ENCODE measurements around the gene MBNL2.

MBNL2 gene

DNA sequence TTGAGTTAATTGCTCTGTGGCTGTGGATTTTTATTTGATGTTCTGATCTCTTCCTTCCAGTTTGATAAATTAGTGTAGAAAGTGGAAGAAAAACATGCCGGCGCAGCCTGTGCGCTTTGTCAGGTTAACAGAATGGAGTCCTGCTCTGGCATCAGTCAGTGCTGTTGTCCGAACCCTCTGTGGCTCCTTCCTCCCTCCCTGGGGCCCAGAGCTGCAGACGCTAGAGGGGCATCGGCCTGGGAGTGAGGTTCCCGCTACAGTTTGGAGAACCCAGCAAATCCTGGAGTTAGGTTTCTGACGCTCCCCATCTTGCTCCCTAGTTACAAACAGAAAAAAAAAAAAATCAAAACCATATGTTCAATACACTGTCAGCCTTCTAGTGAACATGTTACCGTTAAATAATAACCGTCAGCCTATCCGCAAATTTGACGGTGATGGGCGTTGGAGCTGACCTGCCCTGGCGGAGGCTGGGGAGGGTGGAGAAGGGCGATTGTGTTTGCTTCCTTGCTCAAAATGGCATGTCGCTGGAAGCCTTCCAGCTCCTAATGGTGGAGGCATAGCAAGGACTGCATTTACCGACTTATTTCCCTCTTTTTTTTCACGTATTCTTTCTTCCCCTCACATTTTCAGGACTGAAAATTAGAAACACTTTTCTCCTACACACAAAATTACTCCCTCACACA lies 13.6 kb downstream of the MBNL2 start:
- DNase-seq: no peak

DNA sequence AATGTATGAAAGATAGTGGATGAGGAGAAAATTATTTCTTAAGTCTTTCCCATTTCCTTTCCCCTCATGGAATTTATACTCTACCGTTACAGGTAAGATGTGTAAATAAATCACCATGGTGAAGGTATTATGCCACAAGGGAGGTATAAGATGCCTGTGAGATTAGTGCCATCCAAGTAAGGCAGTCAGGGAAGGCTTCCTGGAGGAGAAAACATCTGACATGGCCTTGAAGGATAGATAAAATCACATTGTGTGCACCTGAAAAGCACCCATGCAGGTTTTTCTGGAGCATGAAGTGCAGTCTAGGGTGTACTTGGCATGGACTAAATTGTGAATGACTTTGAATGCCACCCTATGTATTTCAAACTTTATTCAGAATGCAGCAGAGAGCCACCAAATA lies 15.3 kb downstream of the MBNL2 start:
- no peak for DNase-seq

DNA sequence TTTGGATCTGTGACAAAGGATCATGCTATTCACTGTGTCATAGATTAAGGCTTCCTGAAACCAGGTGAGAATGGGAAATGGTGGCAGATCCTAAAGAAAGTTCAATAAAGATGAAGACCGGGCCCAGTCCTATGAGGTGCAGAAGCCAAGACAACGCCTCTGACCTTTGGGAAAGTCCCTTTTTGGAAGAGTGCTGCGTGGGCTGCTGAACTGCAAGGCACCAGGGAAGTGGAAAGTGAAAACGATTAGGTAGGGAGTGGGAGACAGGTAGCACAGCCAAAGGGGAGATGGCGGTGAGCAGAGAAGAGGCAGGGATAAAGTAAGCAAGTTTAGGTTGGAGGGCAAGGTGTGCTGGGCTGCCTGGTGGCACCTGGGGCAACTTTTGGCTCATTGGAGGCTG lies 16.3 kb downstream of the MBNL2 start:
- no peak for DNase-seq

DNA sequence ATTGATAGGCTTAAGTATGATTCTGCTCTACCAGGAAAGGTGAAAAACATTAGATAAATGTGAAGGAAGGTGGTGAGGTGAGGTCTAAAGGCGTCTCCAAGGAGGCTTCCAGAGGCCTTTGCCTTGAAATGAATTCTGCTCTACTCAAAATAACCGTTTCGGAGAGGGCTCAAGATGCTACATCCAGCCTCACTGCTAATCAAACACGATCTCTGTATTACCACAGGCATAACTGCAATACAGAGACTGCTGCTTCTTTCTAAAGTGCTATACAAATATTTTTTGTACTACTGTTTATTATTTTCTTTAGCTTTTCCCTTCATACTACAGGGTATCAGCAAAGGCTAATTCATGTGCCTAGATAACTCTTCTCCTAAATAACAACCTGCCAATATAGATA lies 16.8 kb downstream of the MBNL2 start:
- no peak for DNase-seq

DNA sequence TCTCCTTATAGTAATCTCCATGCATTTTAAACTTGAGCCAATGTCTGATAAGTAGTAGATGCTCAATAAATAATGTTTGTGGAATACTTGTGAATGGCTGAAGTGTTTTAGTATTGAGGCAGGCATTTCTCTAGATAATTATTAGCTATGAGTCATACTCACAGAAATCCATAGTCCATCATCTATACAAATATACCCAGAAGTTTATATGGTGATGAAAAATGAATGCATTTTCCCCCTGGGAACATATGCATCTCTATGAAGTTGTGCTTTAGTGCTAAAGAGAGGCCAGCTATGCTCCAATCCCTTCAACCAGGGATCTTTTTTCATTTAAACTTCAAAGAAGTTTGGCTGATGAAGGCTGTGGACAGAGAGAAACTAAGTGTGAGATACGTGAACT lies 17.2 kb downstream of the MBNL2 start:
- DNase-seq: no peak

DNA sequence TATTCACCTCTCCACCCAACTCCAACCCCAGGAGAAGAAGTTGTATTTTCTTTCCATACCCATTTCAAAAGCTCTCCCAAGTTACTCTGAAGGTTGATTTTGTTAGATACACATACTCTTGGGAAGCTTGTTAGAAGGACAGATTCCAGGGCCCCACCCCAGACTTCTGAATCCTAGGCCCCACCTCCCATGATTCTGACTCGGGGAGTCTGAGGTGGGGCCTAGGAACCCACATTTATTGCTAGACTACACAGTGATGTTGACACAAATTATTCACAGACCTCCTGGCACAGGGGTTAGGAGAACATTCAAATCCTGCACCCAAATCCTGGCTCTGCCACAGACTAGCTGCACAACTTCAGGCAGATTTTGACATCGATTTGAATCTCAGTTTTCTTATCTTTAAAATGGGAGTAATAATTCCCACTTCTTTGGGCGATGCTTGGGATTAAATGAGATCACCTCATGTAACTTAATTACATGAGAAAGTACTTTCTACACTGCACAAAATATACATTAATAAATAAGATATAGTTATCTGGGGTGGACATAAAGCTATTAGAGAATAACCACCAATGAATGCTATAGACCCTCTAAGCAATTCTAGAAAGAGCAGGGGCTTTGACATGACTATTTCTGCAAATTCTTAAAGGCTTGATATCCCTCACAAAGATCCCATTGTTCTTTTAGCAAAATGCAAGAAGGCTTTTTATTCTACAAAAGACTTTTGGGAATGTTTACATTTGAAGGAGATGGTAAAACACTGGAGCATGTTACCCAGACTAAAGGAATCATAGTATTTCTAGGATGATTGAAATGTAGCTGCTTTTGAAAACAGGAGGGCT lies 18.0 kb downstream of the MBNL2 start:
- DNase-seq: no peak

DNA sequence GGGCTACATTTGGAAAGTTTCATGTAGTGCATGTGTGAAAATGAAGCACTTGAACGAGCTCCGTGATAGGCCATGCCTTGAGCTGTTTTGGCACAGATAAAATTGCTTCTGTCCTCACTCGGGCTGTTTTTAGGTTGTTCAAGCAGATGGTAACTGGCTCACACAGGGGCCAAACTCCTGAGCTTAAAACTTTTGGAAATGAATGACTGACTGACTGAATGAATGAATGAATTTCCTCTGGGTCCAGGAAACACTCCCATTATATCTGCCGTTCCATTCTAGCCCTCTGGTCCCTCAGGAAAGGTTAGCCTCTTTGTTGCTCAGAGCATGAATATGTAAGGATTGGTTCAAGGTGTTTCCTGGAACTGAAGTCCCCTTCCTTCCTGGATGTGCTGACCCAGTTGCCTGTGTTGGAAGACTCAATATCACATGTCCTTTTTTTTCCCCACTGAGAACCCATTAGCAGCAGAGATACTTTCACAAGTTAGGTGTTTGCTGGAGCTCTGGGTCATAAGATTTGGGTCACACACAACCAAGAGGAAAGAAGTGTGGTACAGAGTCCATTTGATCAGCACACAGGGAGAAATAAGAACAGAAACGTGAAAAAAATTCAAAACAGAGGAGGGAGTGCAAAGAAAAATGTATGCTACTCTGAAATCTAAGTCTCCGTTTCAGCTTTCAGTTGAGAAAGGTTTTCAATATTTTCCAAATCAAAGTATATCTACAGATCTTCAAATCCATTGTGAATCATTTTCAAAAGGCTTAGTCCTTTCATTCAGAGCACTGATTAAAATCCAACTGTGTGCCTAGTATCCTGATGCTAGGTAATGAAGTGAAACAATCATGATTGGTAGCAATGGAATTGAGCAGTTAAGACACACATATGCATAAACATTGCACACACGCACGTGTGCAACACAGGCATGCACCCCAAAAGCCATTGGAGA lies 18.9 kb downstream of the MBNL2 start:
- no peak for DNase-seq

DNA sequence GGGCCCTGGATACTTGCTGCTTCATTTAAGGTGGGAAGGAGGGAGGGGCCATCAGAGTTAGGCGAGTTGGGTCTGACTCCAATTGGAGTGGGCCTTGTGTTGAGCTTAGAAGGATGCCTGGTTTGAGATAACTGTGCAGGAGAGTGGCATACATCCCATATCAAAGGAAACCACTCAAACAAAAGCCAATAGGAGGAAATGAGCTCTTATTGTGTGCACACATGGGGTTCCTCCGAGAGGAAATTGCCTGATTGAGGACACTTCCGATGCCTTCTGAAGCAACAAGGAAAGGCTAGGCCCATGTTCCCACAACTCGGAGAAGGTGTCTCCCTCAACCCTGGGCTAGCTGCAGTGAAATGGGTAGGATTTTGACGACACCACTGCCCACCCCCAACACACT lies 19.6 kb downstream of the MBNL2 start:
- no peak for DNase-seq

DNA sequence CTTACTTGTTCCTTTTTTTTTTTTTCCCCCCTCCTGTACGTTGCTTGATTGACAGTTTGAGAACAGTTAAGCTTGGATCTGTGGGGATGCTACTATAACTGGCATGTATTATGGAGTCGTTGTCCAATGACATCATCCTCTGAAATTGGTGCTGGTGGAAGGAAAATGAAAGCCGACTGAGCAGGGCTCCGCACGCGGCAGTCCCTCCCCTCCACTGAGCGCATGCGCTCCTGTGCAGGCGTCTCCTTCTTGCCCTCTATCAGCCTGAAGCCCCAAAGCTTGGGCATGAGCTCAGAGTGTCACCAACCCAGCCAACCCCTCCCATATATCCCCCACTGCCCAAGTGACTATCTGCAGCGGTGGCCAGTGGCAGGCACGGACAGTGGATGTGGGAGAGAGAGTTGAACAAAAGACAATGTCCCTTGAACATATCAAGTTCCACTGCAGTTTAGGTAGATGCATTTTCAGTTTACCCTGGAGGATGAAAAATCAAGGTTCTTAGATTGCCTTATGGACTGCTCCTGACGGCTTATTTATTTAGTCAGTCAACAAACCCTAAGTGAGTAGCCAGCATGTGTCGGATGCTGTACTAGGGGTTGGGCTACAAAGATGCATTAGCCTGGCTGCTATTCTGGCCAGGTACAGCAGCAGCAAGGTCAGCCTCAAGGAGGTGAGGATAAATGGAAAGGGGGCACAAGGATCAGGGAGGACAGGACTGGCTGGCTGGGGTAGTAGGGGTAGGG lies 20.8 kb downstream of the MBNL2 start:
- DNase-seq: no peak

DNA sequence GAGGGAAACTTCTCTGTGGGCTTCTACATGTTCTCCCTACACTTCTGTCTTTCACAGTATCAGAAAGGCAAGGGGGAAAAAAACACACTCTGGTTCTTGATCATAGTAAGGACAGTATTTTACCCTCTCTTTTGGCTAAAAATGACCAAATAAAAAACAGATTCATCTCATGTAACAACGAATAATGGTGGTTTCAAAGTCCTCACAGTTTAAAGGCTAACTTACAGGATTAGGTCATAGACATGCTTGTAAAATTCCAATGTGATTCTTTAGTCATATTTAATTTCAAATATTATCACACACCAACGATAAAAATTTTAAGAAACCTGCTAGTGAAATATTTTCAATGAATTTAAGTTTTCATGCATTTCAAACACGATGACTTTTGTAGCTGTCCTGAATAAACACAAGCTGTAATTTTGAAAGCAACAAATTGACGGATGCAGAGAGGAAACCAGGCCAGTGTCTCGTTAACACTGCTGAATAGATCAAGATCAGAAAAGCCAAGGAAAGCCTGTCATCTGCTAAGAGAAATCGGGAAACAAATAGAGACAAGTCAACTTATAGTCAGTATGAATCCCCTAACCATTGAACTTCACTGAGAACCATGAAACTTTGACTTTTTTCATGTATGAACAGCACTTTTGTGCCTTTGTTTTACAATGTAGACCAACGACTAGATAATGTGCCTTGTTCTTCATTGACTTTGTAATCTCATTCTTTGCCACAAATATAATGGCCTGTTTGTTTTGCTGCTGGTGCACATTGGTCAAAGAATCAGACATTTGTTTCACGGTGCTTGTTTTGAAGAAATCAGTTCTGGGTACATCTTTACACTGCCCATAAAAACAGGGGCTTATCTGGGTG lies 22.0 kb downstream of the MBNL2 start:
- DNase-seq: no peak

DNA sequence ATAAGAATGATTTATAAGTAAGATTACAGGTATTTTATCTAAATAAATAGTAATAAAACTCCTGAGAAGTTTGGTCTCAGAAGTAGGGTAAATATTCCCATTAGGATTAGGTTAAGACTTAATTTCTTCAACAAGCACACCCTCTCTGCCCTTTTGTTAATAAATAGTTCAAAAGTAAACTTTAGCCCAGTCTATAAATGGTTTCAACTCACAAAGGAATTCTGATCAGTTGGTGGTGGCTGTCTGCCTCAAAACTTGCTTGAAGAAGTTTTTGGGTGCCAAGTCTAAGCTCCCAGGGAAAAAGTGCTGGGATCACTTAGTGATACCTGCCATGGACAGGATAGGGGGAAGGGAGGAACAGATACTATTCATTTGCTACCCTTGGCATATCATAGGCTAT lies 22.9 kb downstream of the MBNL2 start:
- no peak for DNase-seq

DNA sequence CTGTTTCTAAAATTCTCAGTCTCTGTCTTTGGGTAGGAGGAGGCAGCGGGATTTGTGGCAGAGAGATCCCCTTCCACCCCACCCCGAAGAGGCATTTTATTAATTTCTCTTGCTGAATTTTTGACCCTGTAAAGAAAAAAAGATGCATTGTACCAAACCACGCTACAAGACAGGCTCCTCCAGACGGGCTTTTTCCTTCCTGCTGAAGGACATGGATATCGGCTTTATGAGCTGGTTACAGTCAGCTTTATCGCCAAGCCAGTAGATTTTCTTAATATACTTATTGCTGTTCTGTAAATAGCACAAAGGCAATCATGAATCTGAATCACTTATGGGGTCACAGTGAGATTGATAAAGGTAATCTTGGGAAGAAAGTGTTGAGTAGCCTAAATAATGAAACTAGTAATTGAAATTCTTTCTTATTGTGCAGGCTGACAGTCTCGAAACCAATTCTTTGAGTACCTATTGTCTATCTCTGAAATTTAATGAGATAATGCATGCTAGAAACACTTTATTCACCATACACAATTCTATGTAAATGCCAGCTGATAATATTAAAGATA lies 24.5 kb downstream of the MBNL2 start:
- no peak for DNase-seq

DNA sequence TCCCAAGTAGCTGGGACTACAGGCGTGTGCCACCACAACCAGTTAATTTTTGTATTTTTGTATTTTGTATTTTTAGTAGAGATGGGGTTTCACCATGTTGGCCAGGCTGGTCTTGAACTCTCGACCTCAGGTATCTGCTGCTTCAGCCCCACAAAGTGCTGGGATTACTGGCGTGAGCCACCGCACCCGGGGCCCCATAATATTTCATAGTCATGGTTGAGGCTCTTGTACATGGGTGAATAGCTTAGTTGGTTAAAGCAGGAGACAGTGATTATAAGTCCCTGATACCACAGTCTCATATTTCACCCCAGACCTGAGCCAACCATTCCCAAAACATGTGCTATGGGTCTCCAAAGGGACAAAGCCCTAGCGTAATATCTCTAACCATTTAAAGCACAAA lies 26.1 kb downstream of the MBNL2 start:
- no peak for DNase-seq

DNA sequence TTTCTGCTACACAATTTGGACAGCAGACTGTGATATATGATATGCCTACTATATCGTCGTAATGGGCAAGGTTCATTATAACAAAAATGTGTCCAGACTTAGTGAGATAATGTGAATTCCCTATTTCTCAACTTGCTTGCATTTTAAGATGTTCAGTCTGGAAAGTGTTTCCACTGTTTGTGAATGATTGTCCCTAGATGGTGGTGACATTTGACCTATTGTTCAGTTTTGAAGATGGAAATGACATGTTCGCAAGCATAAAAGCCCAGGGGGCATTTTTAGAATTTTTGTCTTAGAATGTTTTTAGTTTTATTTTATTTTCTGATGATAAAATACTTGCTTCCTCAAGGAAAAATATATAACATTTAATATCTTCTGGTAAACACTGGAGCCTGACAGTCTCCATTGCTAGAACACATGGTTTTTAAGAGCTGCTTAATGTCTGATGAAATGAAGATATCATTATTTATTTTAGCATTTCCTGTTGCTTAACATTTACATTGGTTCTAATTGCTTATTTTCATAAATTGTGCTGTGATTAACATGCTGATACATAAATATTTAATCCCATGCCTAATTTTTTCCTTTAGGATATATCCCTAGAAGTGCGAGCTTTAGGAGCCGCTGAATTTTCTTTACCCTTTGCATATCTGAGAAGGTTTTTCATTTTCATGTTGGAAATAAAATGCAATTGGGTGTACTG lies 27.1 kb downstream of the MBNL2 start:
- peak; percentile 56 for DNase-seq

DNA sequence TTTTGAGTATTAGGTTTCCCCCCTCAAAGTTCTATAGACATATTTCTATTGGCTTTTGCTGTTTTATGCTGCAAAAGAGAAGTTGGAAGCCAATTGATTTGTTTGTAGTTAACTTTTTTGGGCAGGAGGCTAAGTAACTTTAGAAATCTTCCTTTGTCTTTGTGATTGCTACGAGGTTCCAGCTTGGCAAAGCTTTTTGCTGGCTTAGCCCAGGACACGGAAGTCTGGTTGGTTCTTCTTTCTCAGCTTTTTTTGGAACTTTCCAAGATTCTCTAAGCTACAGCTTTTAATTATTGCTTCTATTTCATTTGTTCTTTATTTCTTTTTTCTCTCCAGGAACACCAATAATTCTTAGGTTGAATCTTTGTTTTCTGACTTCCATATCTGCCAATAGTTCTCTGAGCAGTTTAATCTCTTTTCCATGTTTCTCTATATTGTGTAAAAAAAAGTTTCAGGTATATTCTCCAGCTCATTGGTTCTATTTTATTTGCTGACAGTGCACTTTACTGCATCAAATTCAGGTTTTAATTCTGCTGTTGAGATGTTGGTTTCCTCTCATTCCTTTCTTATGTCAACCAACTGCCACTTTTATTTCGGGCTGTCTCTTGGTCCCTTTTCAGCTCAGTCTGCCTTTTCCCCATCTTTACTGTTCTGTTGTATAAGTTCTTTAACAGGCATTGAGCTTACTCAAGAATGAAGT lies 27.8 kb downstream of the MBNL2 start:
- no peak for DNase-seq

DNA sequence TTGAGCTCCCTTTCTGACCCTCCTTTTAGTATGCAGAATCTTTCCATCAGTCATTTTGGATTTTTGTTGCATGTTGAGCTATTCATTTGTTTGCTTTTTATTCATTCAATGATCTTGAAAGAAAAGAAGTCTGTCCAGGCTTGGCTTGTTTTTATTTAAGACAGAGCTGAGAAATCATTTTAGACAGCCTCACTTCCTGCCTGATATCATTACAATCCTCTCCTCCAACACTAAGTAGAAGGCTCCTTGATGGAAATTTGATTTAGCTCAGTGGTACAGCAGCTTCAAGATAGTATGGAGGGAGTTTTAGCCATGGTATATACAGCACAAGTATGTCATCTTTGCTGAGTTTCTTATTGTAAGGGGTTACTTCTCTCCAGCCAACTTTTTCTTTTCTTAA lies 28.4 kb downstream of the MBNL2 start:
- DNase-seq: no peak

DNA sequence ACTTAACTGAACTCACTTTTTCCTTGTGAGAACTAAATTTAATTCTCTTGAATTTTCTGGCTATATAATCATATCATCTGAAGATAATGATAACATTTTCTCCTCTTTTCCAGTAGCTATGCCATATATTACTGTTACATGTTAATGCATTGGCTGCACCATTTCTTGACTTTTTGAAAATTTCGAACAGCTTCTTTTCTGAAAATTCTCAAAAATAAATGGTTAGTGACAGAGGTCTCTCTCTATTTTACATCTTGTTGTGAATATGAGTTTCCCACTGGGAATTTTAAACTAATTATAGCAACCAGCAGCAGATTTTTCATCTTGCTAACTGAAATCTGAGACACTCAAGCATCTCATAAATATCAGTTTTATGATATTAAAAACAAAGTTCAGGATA lies 30.6 kb downstream of the MBNL2 start:
- no peak for DNase-seq

DNA sequence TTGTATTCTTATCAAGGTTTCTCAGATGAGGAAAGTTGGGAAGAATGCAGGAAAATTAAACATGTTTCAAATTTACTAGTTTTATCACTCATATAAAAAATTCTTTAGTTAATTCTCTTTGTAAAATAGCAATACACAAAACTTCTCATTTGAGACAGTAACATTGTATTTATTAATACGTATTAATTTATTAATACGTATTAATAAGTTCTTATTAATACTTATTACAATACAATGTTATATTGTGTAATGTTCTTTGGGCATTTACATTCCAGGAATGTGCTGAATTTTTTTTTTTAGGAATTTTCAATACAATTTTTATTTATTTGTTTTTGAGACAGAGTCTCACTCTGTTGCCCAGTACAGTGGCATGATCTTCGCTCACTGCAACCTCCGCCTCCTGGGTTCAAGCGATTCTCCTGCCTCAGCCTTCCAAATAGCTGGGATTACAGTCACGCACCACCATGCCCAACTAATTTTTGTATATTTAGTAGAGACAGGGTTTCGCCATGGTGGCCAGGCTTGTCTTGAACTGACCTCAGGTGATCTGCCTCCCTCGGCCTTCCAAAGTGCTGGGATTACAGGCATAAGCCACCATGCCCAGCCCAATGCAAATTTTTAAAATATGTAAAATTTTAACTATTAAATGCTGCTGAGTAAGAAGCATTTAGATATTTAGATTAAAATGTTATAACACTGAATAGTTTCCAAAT lies 31.6 kb downstream of the MBNL2 start:
- no peak for DNase-seq

DNA sequence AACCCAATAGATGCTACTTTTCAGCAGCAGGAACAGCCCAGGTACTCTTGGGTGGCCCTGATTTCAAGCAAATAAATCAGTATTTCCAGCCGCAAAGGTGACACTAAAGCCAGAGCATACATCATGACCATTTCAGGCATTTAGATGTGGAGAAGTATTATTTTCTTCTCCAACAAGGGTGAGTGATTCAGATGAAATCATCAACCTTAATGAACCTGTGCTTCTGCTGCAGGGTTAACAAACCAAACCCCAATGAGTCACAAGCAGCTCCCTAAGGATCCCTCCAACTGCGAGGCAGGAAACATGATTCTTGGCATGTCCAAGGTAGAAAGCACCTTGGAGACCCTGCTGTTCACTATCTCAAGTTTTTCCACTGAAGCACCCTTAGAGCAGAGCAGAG lies 32.7 kb downstream of the MBNL2 start:
- no peak for DNase-seq

All from eye (tissue), 1 donor.